Neuronal stem cell (in vitro differentiated cells): Measurements from ENCODE around the gene TMPRSS12.
A peak's percentile ranks its signal among the peaks of the same experiment; 100 is the strongest.
"Not testable (repeated sequence)": the region's sequence is repeated elsewhere in the genome, so short reads cannot be mapped to it uniquely, and the experiment has no call there.

Experiments
- DNase-seq: peaks from one replicate; pipeline ENCODE4 v3.0.0-alpha.2; 2013; ENCODE audit warnings: low spot score
- H2AFZ ChIP-seq: one replicate; pipeline ENCODE4 v1.6.1; 2013; ENCODE audit warnings: mild to moderate bottlenecking, low read length, inconsistent platforms
- H2AK5ac ChIP-seq: 2 replicates; pipeline ENCODE4 v1.6.1; 2013; ENCODE audit warnings: low read depth, mild to moderate bottlenecking, inconsistent platforms, low read length, moderate library complexity, mixed read lengths
- H2BK120ac ChIP-seq: 2 replicates; pipeline ENCODE4 v1.6.1; 2013; ENCODE audit warnings: low read depth, mild to moderate bottlenecking, inconsistent platforms, low read length, moderate library complexity, mixed read lengths
- H2BK12ac ChIP-seq: one replicate; pipeline ENCODE4 v1.6.1; 2013; ENCODE audit warnings: low read length, inconsistent platforms
- H2BK15ac ChIP-seq: 2 replicates; pipeline ENCODE4 v1.6.1; 2013; ENCODE audit warnings: mild to moderate bottlenecking, low read length, inconsistent platforms, mixed read lengths
- H2BK5ac ChIP-seq: one replicate; pipeline ENCODE4 v1.6.1; 2013; ENCODE audit warnings: inconsistent platforms, mild to moderate bottlenecking, low read length, moderate library complexity
- H3K14ac ChIP-seq: one replicate; pipeline ENCODE4 v1.6.1; 2013; ENCODE audit warnings: low read length, inconsistent platforms
- H3K18ac ChIP-seq: 2 replicates; pipeline ENCODE4 v1.6.1; 2013; ENCODE audit warnings: low read length, inconsistent platforms
- H3K23ac ChIP-seq: 2 replicates; pipeline ENCODE4 v1.6.1; 2013; ENCODE audit warnings: low read depth, mild to moderate bottlenecking, mixed read lengths, low read length, inconsistent platforms; ENCODE audit not compliant: poor library complexity
- H3K27ac ChIP-seq: replicated peaks from 3 replicates; pipeline ENCODE4 v1.5.1; 2013; ENCODE audit warnings: low read length, inconsistent platforms
- H3K27me3 ChIP-seq, 3 experiments: 2 replicates each; pipeline ENCODE4 v1.6.1; 2013; ENCODE audit warnings: low read length in 3 of 3, mild to moderate bottlenecking in 2 of 3, inconsistent platforms in 1 of 3, low read depth in 1 of 3, mixed read lengths in 1 of 3, moderate library complexity in 1 of 3; ENCODE audit not compliant: control insufficient read depth in 3 of 3, insufficient read depth in 3 of 3
- H3K36me3 ChIP-seq, 2 donors: replicated peaks in 1 of 2; 2 replicates each; pipeline ENCODE4 v1.6.1; 2013; ENCODE audit warnings: low read length in 2 of 2; ENCODE audit not compliant: control insufficient read depth in 2 of 2, insufficient read depth in 2 of 2
- H3K4ac ChIP-seq: 2 replicates; pipeline ENCODE4 v1.6.1; 2013; ENCODE audit warnings: inconsistent platforms, mild to moderate bottlenecking, low read length, moderate library complexity
- H3K4me1 ChIP-seq, 2 donors: 1 replicate in 1 of 2; 2 replicates in 1 of 2; pipeline ENCODE4 v1.6.1; 2013; ENCODE audit warnings: low read length in 2 of 2, low read depth in 1 of 2; ENCODE audit not compliant: control insufficient read depth in 2 of 2, insufficient read depth in 1 of 2
- H3K4me2 ChIP-seq: one replicate; pipeline ENCODE4 v1.6.1; 2013; ENCODE audit warnings: mild to moderate bottlenecking, low read length, inconsistent platforms; ENCODE audit not compliant: insufficient read depth, poor library complexity, severe bottlenecking
- H3K4me3 ChIP-seq, 2 donors: 2 replicates each; pipeline ENCODE4 v1.5.1; 2013; ENCODE audit warnings: low read length in 2 of 2, mild to moderate bottlenecking in 2 of 2, inconsistent platforms in 1 of 2, moderate library complexity in 1 of 2
- H3K79me1 ChIP-seq: one replicate; pipeline ENCODE4 v1.6.1; 2013; ENCODE audit warnings: low read depth, mild to moderate bottlenecking, inconsistent platforms, low read length, moderate library complexity
- H3K9ac ChIP-seq: one replicate; pipeline ENCODE4 v1.6.1; 2013; ENCODE audit warnings: mild to moderate bottlenecking, low read depth, low read length, inconsistent platforms; ENCODE audit not compliant: poor library complexity
- H3K9me3 ChIP-seq, 2 donors: replicated peaks in 1 of 2; 2 replicates each; pipeline versions ENCODE3 to v1.6.1; 2013; ENCODE audit warnings: low read length in 2 of 2, mild to moderate bottlenecking in 2 of 2, inconsistent platforms in 1 of 2, low read depth in 1 of 2, mixed read lengths in 1 of 2, moderate library complexity in 1 of 2; ENCODE audit not compliant: control insufficient read depth in 2 of 2, insufficient read depth in 1 of 2
- H4K8ac ChIP-seq: one replicate; pipeline ENCODE4 v1.6.1; 2013; ENCODE audit warnings: low read depth, mild to moderate bottlenecking, inconsistent platforms, low read length, moderate library complexity
- H4K91ac ChIP-seq: one replicate; pipeline ENCODE4 v1.6.1; 2013; ENCODE audit warnings: low read length, low read depth, mild to moderate bottlenecking, inconsistent platforms; ENCODE audit not compliant: poor library complexity
- WGBS, 2 donors: extraction: QIAGEN DNeasy Blood & Tissue Kit; methylation state at CpG; one replicate each; pipeline ENCODE4 v1.1.7; 2013; ENCODE audit warnings: missing lambda C conversion rate in 2 of 2, mixed read lengths in 1 of 2; ENCODE audit not compliant: insufficient read length in 2 of 2, insufficient replicate concordance in 1 of 2; ENCODE audit errors: extremely low coverage in 2 of 2; 5-methylcytosine and 5-hydroxymethylcytosine counted together

Gene TMPRSS12

DNA sequence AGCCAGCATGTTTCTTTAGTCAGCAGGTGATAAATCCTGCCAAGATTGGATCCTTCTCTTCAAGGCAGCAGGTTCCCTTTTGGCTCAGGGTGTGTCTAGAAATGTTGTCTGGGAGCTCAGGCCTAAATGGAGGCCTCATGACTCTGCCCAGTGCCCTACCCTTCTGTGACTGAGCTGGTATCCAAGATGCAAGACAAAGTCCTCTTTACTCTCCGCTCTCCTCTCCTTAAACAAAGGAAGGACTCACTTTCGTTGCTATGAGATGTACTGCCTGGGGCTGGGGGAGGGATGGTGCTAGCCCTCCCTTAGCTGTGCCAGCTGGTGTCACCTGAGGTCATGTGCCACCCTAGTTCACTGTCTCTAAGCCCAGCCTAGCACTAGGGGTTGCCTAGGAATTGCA is 13.8 kb upstream of the TMPRSS12 start:
- Histone ChIP-seq H3K27ac (no peak overlapping the region), H3K4me3 (no peak overlapping the region), H2BK12ac (no peak overlapping the region), H3K4ac (no peak overlapping the region), H2AK5ac (peak overlapping the region; percentile 57), H3K9me3 (peaks cover 4 to 11% of the 10 kb centered on the region in 2 donors), H3K9ac (no peak overlapping the region), H4K8ac (no peak overlapping the region), H3K23ac (no peak overlapping the region), H2BK5ac (peak overlapping the region; percentile 12), H3K79me1 (no peaks in the 10 kb centered on the region), H3K27me3 (no peaks in the 10 kb centered on the region), H2BK120ac (no peak overlapping the region), H3K36me3 (no peaks in the 10 kb centered on the region), H2AFZ (peak overlapping the region; percentile 24), H3K4me1 (no peaks in the 10 kb centered on the region), H4K91ac (no peak overlapping the region), H3K18ac (no peak overlapping the region), H2BK15ac (no peak overlapping the region), H3K4me2 (no peak overlapping the region), H3K14ac (no peak overlapping the region)
- DNase-seq: no peak
- no CpG with 5 or more reads among the region's 2 CpGs for WGBS, 2 donors

DNA sequence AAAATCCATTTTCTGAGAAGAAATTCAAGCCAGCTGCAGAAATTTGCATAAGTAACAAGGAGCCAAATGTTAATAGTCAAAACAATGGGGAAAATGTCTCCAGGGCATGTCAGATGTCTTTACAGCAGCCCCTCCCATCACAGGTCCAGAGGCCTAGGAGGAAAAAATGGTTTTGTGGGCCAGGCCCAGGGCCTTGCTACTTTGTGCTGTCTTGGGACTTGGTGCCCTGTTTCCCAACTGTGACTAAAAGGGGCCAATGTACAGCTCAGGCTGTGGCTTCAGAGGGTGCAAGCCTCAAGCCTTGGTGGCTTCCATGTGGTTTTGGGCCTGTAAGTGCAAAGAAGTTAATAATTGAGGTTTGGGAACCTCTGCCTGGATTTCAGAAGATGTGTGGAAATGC is 8.9 kb upstream of the TMPRSS12 start:
- not testable (repeated sequence) for H3K4me1 ChIP-seq, H2AK5ac ChIP-seq, H3K4ac ChIP-seq, H3K4me2 ChIP-seq, H4K8ac ChIP-seq, DNase-seq, H2AFZ ChIP-seq, H3K27me3 ChIP-seq, H4K91ac ChIP-seq, H2BK15ac ChIP-seq, H3K14ac ChIP-seq, H2BK5ac ChIP-seq, H3K18ac ChIP-seq, H3K4me3 ChIP-seq, H2BK120ac ChIP-seq, H3K9ac ChIP-seq, H3K79me1 ChIP-seq, H3K36me3 ChIP-seq, H3K23ac ChIP-seq, H2BK12ac ChIP-seq, H3K27ac ChIP-seq
- H3K9me3 ChIP-seq: peaks cover 6 to 11% of the 10 kb centered on the region in 2 donors

DNA sequence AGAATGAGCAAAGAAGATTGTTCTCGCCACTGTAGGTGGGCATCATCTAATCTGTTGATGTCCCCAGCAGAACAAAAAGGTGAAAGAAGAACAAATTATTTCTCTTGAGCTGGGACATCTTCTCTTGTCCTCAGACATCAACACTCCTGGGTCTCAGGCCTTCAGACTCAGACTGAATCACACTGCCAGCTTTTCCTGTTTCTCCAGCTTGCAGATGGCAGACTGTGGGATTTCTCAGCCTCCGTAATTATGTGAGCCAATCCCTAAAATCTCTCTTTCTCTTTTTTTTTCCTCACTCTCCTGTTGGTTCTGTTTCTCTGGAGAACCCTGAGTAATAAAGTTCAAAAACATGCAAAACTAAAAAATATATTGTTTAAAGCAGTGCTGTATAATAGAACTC is 3.7 kb upstream of the TMPRSS12 start:
- Histone ChIP-seq H2AFZ (no peak overlapping the region), H3K27me3 (no peaks in the 10 kb centered on the region), H3K18ac (no peak overlapping the region), H3K4me3 (no peak overlapping the region), H3K9me3 (peaks cover 2 to 3% of the 10 kb centered on the region in 2 donors), H2BK120ac (no peak overlapping the region), H2BK15ac (no peak overlapping the region), H4K91ac (no peak overlapping the region), H3K9ac (no peak overlapping the region), H2BK12ac (no peak overlapping the region), H4K8ac (no peak overlapping the region), H2BK5ac (no peak overlapping the region), H3K36me3 (no peaks in the 10 kb centered on the region), H3K14ac (no peak overlapping the region), H2AK5ac (no peak overlapping the region), H3K4me2 (no peak overlapping the region), H3K4me1 (no peaks in the 10 kb centered on the region), H3K23ac (no peak overlapping the region), H3K79me1 (peaks cover 1% of the 10 kb centered on the region), H3K27ac (no peak overlapping the region), H3K4ac (no peak overlapping the region)
- no CpG with 5 or more reads among the region's 2 CpGs for WGBS, 2 donors
- DNase-seq: no peak

DNA sequence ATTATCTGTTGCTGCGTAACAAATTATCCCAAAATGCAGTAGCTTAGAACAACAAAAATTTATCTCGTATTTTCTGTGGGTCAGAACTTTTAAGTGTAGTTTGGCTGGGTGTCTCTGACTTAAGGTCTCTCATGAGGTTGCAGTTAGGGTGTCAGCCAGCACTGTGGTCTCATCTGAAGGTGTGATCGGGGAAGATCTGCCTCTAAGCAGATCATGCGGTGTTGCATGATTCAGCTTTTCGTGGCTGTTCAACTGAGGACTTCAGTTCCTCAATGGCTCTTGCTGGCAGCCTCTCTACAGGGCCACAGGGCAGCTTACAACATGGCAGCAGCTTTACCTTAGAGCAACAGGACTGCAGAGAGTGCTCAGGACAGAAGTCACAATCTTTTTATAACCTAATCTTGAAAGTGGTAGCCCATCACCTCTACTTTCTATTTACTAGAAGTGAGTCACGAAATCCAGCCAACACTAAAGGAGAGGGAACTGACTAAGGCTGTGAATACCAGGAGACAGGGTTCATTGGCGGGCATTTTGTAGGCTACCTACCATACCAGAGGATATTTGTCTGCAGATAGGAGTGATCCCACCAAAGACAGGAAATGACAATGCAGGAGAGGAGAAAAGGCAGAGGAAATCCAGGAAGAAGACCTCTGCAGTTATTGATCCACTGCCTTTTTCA is 1.8 kb upstream of the TMPRSS12 start:
- Histone ChIP-seq H2BK120ac (no peak overlapping the region), H4K8ac (no peak overlapping the region), H3K27me3 (no peaks in the 10 kb centered on the region), H3K79me1 (peaks cover 1% of the 10 kb centered on the region), H2BK15ac (no peak overlapping the region), H4K91ac (no peak overlapping the region), H3K4me3 (no peak overlapping the region), H3K27ac (no peak overlapping the region), H3K36me3 (no peaks in the 10 kb centered on the region), H2BK5ac (no peak overlapping the region), H3K14ac (no peak overlapping the region), H3K18ac (no peak overlapping the region), H3K9ac (no peak overlapping the region), H3K4me2 (no peak overlapping the region), H2AK5ac (no peak overlapping the region), H3K4ac (no peak overlapping the region), H3K9me3 (peaks cover 0 to 3% of the 10 kb centered on the region in 2 donors), H3K4me1 (no peaks in the 10 kb centered on the region), H2BK12ac (no peak overlapping the region), H3K23ac (no peak overlapping the region), H2AFZ (no peak overlapping the region)
- no CpG with 5 or more reads among the region's 7 CpGs for WGBS, 2 donors
- no peak for DNase-seq
